ENCODE data around the gene PDE6B. TPM values are rescaled to one million over a fixed set of nuclear protein-coding genes. Genes with fewer than 3 reads are reported as not detected.

PDE6B gene
- total and polyA plus RNA-seq, 2 experiments from 2014 or later, result 3.4 to 5.0 TPM

GRCh38 chr4:665381-665750 is 40.0 kb downstream of the PDE6B start:
- Histone ChIP-seq H4K20me1 (replicated peaks; ENCODE audit: insufficient read depth) (no peaks in the 10 kb centered on the region; the same call in 1 of the 2 replicates), H3K27ac (ENCODE audit: low read depth) (no peak overlapping the region), H3K36me3 (ENCODE audit: insufficient read depth) (no peaks in the 10 kb centered on the region), H3K27me3 (ENCODE audit: insufficient read depth) (no peaks in the 10 kb centered on the region), H3K4me3 (no peak overlapping the region), H2AFZ (no peak overlapping the region), H3K9me2 (ENCODE audit: insufficient read depth) (no peaks in the 10 kb centered on the region), H3K4me1 (ENCODE audit: insufficient read depth) (no peaks in the 10 kb centered on the region), H3K79me2 (replicated peaks; ENCODE audit: insufficient read depth) (no peaks in the 10 kb centered on the region), H3K4me2 (no peak overlapping the region), H3F3A (replicated peaks; ENCODE audit: low read depth) (no peaks in the 10 kb centered on the region)
- TF ChIP-seq CREB1 (CRISPR knock-in tag; IDR thresholded peaks at IDR 0.05; ENCODE audit: low read depth), result no peak
- TF ChIP-seq EZH2 (IDR thresholded peaks at IDR 0.05; ENCODE audit: low read depth, unreplicated experiment), result no peak
- no peak for TF ChIP-seq ETS1 (IDR thresholded peaks at IDR 0.05)
- no peak for TF ChIP-seq ZNF462 (CRISPR knock-in tag; IDR thresholded peaks at IDR 0.05)
- TF ChIP-seq ZNF331 (CRISPR knock-in tag; IDR thresholded peaks at IDR 0.05; ENCODE audit: low read depth), result no peak
- no peak overlapping the region for H3K4me3 Mint-ChIP-seq
- H3K27me3 Mint-ChIP-seq (ENCODE audit: insufficient read depth, low read depth, poor library complexity), result peaks cover 8% of the 10 kb centered on the region
- DNase-seq (ENCODE audit: low spot score) (no peak), ATAC-seq (no peak)
- H3K4me1 Mint-ChIP-seq, result no peaks in the 10 kb centered on the region; the same call in 2 of the 3 replicates
- no peak overlapping the region for H3K27ac Mint-ChIP-seq
- H3K36me3 Mint-ChIP-seq (ENCODE audit: low read depth), result peaks cover 6% of the 10 kb centered on the region
- H3K9me3 Mint-ChIP-seq, result no peaks in the 10 kb centered on the region; the same call in 2 of the 3 replicates

Measured in GM23338 (cell line).